Activated T-helper 1 cell treated with anti-CD3 and anti-CD28 coated beads, Interleukin-12 subunit alpha, Interleukin-12 subunit beta, Interleukin-2, Interleukin-4 antibody, amounts not matched to agents 30 ng/mL and 10 ng/mL and 1 ng/mL, durations not matched to agents 14 hours and 24 hours and 36 hours (primary cell): ENCODE results near the gene CDC14B. TPM values are rescaled to one million over a fixed set of nuclear protein-coding genes. Genes with fewer than 3 reads are reported as not detected.

Experiments used
- DNase-seq: peaks from one replicate; pipeline ENCODE4 v3.0.0; 2021; ENCODE audit warnings: low spot score
- H3K27ac Mint-ChIP-seq: one replicate; pipeline ENCODE4 v1.8.0; 2021; ENCODE audit warnings: mild to moderate bottlenecking, mixed read lengths
- H3K27me3 Mint-ChIP-seq: one replicate; pipeline ENCODE4 v1.8.0; 2022; ENCODE audit warnings: mild to moderate bottlenecking, moderate library complexity, mixed read lengths; ENCODE audit not compliant: insufficient read depth
- H3K36me3 Mint-ChIP-seq: one replicate; pipeline ENCODE4 v1.8.0; 2021; ENCODE audit warnings: low read depth, mixed read lengths
- H3K4me1 Mint-ChIP-seq: one replicate; pipeline ENCODE4 v1.8.0; 2021; ENCODE audit warnings: low read depth, mixed read lengths
- H3K4me3 Mint-ChIP-seq: one replicate; pipeline ENCODE4 v1.8.0; 2021; ENCODE audit warnings: mild to moderate bottlenecking, moderate library complexity, mixed read lengths
- H3K9me3 Mint-ChIP-seq: one replicate; pipeline ENCODE4 v1.8.0; 2021; ENCODE audit warnings: mixed read lengths
- intact Hi-C: fragments of 100-400 bp; cut with micrococcal nuclease; formaldehyde crosslinking; loops from one replicate; pipeline ENCODE4 v1.15.1; 2024
- total RNA-seq: library from RNA; stranded (reverse); gene quantifications from 2 replicates; pipeline ENCODE4 v1.2.3, GENCODE V29; 2022

Gene CDC14B
- total RNA-seq, 1 donor from 2014 or later = 1.1 TPM

- no peaks in the 10 kb centered on the region for H3K27me3 Mint-ChIP-seq
- H3K36me3 Mint-ChIP-seq = no peaks in the 10 kb centered on the region
- no peaks in the 10 kb centered on the region for H3K9me3 Mint-ChIP-seq
- DNase-seq = no peak
- no peak overlapping the region for H3K4me3 Mint-ChIP-seq
- H3K27ac Mint-ChIP-seq = no peak overlapping the region
- H3K4me1 Mint-ChIP-seq = no peaks in the 10 kb centered on the region
- intact Hi-C loops = no loop called here
Measured at GRCh38 chr9:96498796-96499195, 120.8 kb downstream of the CDC14B start.

GRCh38 chr9:96497117-96497399 is 122.6 kb downstream of the CDC14B start:
- Mint-ChIP-seq H3K9me3 (no peaks in the 10 kb centered on the region), H3K4me3 (no peak overlapping the region), H3K27ac (no peak overlapping the region), H3K27me3 (no peaks in the 10 kb centered on the region), H3K36me3 (no peaks in the 10 kb centered on the region), H3K4me1 (no peaks in the 10 kb centered on the region)
- intact Hi-C loops = no loop called here
- no peak for DNase-seq

GRCh38 chr9:96496368-96497116 is 123.1 kb downstream of the CDC14B start:
- intact Hi-C loops = no loop called here
- Mint-ChIP-seq H3K4me3 (no peak overlapping the region), H3K27ac (no peak overlapping the region), H3K9me3 (no peaks in the 10 kb centered on the region), H3K4me1 (peaks cover 4% of the 10 kb centered on the region), H3K27me3 (no peaks in the 10 kb centered on the region), H3K36me3 (peaks cover 2% of the 10 kb centered on the region)
- DNase-seq = no peak

- peaks cover 9% of the 10 kb centered on the region for H3K4me1 Mint-ChIP-seq
- no peak overlapping the region for H3K27ac Mint-ChIP-seq
- intact Hi-C loops = no loop called here
- no peak for DNase-seq
- no peaks in the 10 kb centered on the region for H3K27me3 Mint-ChIP-seq
- peaks cover 3% of the 10 kb centered on the region for H3K36me3 Mint-ChIP-seq
- H3K9me3 Mint-ChIP-seq = no peaks in the 10 kb centered on the region
- H3K4me3 Mint-ChIP-seq = no peak overlapping the region
Measured at GRCh38 chr9:96495341-96495740, 124.3 kb downstream of the CDC14B start.

- Mint-ChIP-seq H3K27ac (no peak overlapping the region), H3K4me3 (no peak overlapping the region), H3K9me3 (no peaks in the 10 kb centered on the region), H3K36me3 (peaks cover 5% of the 10 kb centered on the region), H3K27me3 (no peaks in the 10 kb centered on the region), H3K4me1 (peaks cover 9% of the 10 kb centered on the region)
- no peak for DNase-seq
- intact Hi-C loops = loop anchor here (5.0 kb wide), 1 partner anchor 158 kb away; no protein-coding TSS in a partner anchor
Measured at GRCh38 chr9:96494215-96494800, 125.3 kb downstream of the CDC14B start.

- Mint-ChIP-seq H3K27ac (no peak overlapping the region), H3K4me3 (no peak overlapping the region), H3K27me3 (no peaks in the 10 kb centered on the region), H3K9me3 (no peaks in the 10 kb centered on the region), H3K36me3 (peaks cover 8% of the 10 kb centered on the region), H3K4me1 (peaks cover 9% of the 10 kb centered on the region)
- intact Hi-C loops = loop anchor here (5.0 kb wide), 1 partner anchor 159 kb away; no protein-coding TSS in a partner anchor
- DNase-seq = no peak
Measured at GRCh38 chr9:96493757-96494156, 125.9 kb downstream of the CDC14B start.

- H3K27ac Mint-ChIP-seq = no peak overlapping the region
- H3K4me3 Mint-ChIP-seq = no peak overlapping the region
- H3K4me1 Mint-ChIP-seq = peaks cover 9% of the 10 kb centered on the region
- H3K9me3 Mint-ChIP-seq = no peaks in the 10 kb centered on the region
- DNase-seq = no peak
- H3K36me3 Mint-ChIP-seq = peaks cover 10% of the 10 kb centered on the region
- intact Hi-C loops = loop anchor here (5.0 kb wide), 1 partner anchor 159 kb away; no protein-coding TSS in a partner anchor
- H3K27me3 Mint-ChIP-seq = no peaks in the 10 kb centered on the region
Measured at GRCh38 chr9:96492993-96493531, 126.6 kb downstream of the CDC14B start.

GRCh38 chr9:96491880-96492525 is 127.6 kb downstream of the CDC14B start:
- Mint-ChIP-seq H3K4me1 (peaks cover 9% of the 10 kb centered on the region), H3K4me3 (no peak overlapping the region), H3K27ac (peak overlapping the region; percentile 78), H3K27me3 (no peaks in the 10 kb centered on the region), H3K9me3 (no peaks in the 10 kb centered on the region), H3K36me3 (peaks cover 10% of the 10 kb centered on the region)
- intact Hi-C loops = loop anchor here (1.0 to 5.0 kb wide), 3 partner anchors 13 to 160 kb away; no protein-coding TSS in a partner anchor
- no peak for DNase-seq

GRCh38 chr9:96491079-96491879 is 128.4 kb downstream of the CDC14B start:
- no peak for DNase-seq
- H3K4me1 Mint-ChIP-seq = peaks cover 9% of the 10 kb centered on the region
- H3K27me3 Mint-ChIP-seq = no peaks in the 10 kb centered on the region
- intact Hi-C loops = loop anchor here (1.0 to 5.0 kb wide), 3 partner anchors 12 to 161 kb away; no protein-coding TSS in a partner anchor
- H3K36me3 Mint-ChIP-seq = peaks cover 10% of the 10 kb centered on the region
- H3K27ac Mint-ChIP-seq = peak overlapping the region; percentile 78
- H3K9me3 Mint-ChIP-seq = no peaks in the 10 kb centered on the region
- H3K4me3 Mint-ChIP-seq = no peak overlapping the region

GRCh38 chr9:96490534-96491078 is 129.0 kb downstream of the CDC14B start:
- Mint-ChIP-seq H3K9me3 (no peaks in the 10 kb centered on the region), H3K27me3 (no peaks in the 10 kb centered on the region), H3K4me3 (no peak overlapping the region), H3K4me1 (peaks cover 9% of the 10 kb centered on the region), H3K36me3 (peaks cover 12% of the 10 kb centered on the region), H3K27ac (no peak overlapping the region)
- DNase-seq = no peak
- intact Hi-C loops = loop anchor here (1.0 to 5.0 kb wide), 3 partner anchors 11 to 162 kb away; no protein-coding TSS in a partner anchor

- H3K4me1 Mint-ChIP-seq = peaks cover 12% of the 10 kb centered on the region
- H3K27ac Mint-ChIP-seq = no peak overlapping the region
- intact Hi-C loops = no loop called here
- H3K9me3 Mint-ChIP-seq = no peaks in the 10 kb centered on the region
- DNase-seq = no peak
- no peaks in the 10 kb centered on the region for H3K27me3 Mint-ChIP-seq
- H3K36me3 Mint-ChIP-seq = peaks cover 18% of the 10 kb centered on the region
- H3K4me3 Mint-ChIP-seq = no peak overlapping the region
Measured at GRCh38 chr9:96489482-96489979, 130.1 kb downstream of the CDC14B start.

GRCh38 chr9:96487949-96488348 is 131.7 kb downstream of the CDC14B start:
- peaks cover 25% of the 10 kb centered on the region for H3K4me1 Mint-ChIP-seq

More at GRCh38 chr9:96487949-96488348, 131.7 kb downstream of the CDC14B start:
- intact Hi-C loops = no loop called here
- no peak for DNase-seq
- H3K27me3 Mint-ChIP-seq = no peaks in the 10 kb centered on the region
- H3K27ac Mint-ChIP-seq = no peak overlapping the region
- H3K4me3 Mint-ChIP-seq = no peak overlapping the region
- H3K36me3 Mint-ChIP-seq = peaks cover 28% of the 10 kb centered on the region
- no peaks in the 10 kb centered on the region for H3K9me3 Mint-ChIP-seq
